SK-N-SH treated with all-trans-retinoic acid at 6 μM for 48 hours (cell line): ENCODE measurements around the gene PRSS38.

ENCODE experiments used
- ATAC-seq: fragments of 200-7000 bp; cut with Tn5 transposase; 3 replicates; pipeline ENCODE4 v1.9.1; 2020; ENCODE audit warnings: mild to moderate bottlenecking, moderate library complexity
- ARNTL ChIP-seq: fragments of 450-650 bp; formaldehyde crosslinking; IDR thresholded peaks from 2 replicates; pipeline ENCODE4 v1.5.0; 2020; ENCODE audit warnings: low read depth, mild to moderate bottlenecking, moderate library complexity, borderline replicate concordance
- BACH2 ChIP-seq: fragments of 250-450 bp; sonication (Bioruptor Pico); IDR thresholded peaks from 2 replicates; pipeline ENCODE4 v1.9.0; 2021; ENCODE audit warnings: mild to moderate bottlenecking, borderline replicate concordance
- CREB5 ChIP-seq: fragments of 250-450 bp; sonication (Bioruptor Pico); IDR thresholded peaks from 2 replicates; pipeline ENCODE4 v1.5.1; 2020; ENCODE audit warnings: low read depth, mild to moderate bottlenecking, moderate library complexity
- CSDC2 ChIP-seq: fragments of 250-450 bp; sonication (Bioruptor Pico); IDR thresholded peaks from 2 replicates; pipeline ENCODE4 v1.5.0; 2020; ENCODE audit warnings: mild to moderate bottlenecking, moderate library complexity
- CSRNP3 ChIP-seq: fragments of 250-450 bp; sonication (Bioruptor Pico); IDR thresholded peaks from 2 replicates; pipeline ENCODE4 v1.5.1; 2021; ENCODE audit warnings: mild to moderate bottlenecking, moderate library complexity
- ESRRG ChIP-seq: fragments of 250-450 bp; sonication (Bioruptor Pico); IDR thresholded peaks from 2 replicates; pipeline ENCODE4 v1.6.1; 2021; ENCODE audit warnings: mild to moderate bottlenecking
- ISL1 ChIP-seq: fragments of 250-450 bp; sonication (Bioruptor Pico); IDR thresholded peaks from 2 replicates; pipeline ENCODE4 v2.1.2; 2022; ENCODE audit warnings: mild to moderate bottlenecking, moderate library complexity
- POU6F1 ChIP-seq: fragments of 250-450 bp; sonication (Bioruptor Pico); IDR thresholded peaks from 2 replicates; pipeline ENCODE4 v1.8.0; 2021; ENCODE audit warnings: low read depth, mild to moderate bottlenecking, moderate library complexity, borderline replicate concordance
- PPARA ChIP-seq: fragments of 250-450 bp; sonication (Bioruptor Pico); IDR thresholded peaks from 2 replicates; pipeline ENCODE4 v1.5.0; 2020; ENCODE audit warnings: mild to moderate bottlenecking, borderline replicate concordance
- RARB ChIP-seq: fragments of 250-450 bp; sonication (Bioruptor Pico); IDR thresholded peaks from 2 replicates; pipeline ENCODE4 v1.8.0; 2021; ENCODE audit warnings: mild to moderate bottlenecking, moderate library complexity
- SNAI2 ChIP-seq: fragments of 250-450 bp; sonication (Bioruptor Pico); IDR thresholded peaks from 2 replicates; pipeline ENCODE4 v1.5.0; 2020; ENCODE audit warnings: mild to moderate bottlenecking, moderate library complexity
- TCF4 ChIP-seq: fragments of 250-450 bp; sonication (Bioruptor Pico); IDR thresholded peaks from 2 replicates; pipeline ENCODE4 v1.8.0; 2021; ENCODE audit warnings: mild to moderate bottlenecking, moderate library complexity, borderline replicate concordance
- TOX ChIP-seq: fragments of 250-450 bp; sonication (Bioruptor Pico); IDR thresholded peaks from 2 replicates; pipeline ENCODE4 v1.8.0; 2021; ENCODE audit warnings: mild to moderate bottlenecking, moderate library complexity, borderline replicate concordance
- TSHZ2 ChIP-seq: fragments of 250-450 bp; sonication (Bioruptor Pico); IDR thresholded peaks from 2 replicates; pipeline ENCODE4 v1.5.0; 2020; ENCODE audit warnings: mild to moderate bottlenecking, moderate library complexity
- ZC3H10 ChIP-seq: fragments of 250-450 bp; sonication (Bioruptor Pico); IDR thresholded peaks from 2 replicates; pipeline ENCODE4 v1.5.1; 2021; ENCODE audit warnings: mild to moderate bottlenecking, moderate library complexity
- ZFP3 ChIP-seq: fragments of 250-450 bp; sonication (Bioruptor Pico); IDR thresholded peaks from 2 replicates; pipeline ENCODE4 v1.5.0; 2020; ENCODE audit warnings: mild to moderate bottlenecking, moderate library complexity
- ZFP30 ChIP-seq: fragments of 450-650 bp; formaldehyde crosslinking; IDR thresholded peaks from 2 replicates; pipeline ENCODE4 v1.5.0; 2022; ENCODE audit warnings: mild to moderate bottlenecking, moderate library complexity
- ZNF565 ChIP-seq: fragments of 450-650 bp; formaldehyde crosslinking; conservative IDR thresholded peaks from 2 replicates; pipeline ENCODE4 v1.5.0; 2020; ENCODE audit warnings: low read depth, mild to moderate bottlenecking, moderate library complexity
- ZNF70 ChIP-seq: fragments of 450-650 bp; formaldehyde crosslinking; IDR thresholded peaks from 2 replicates; pipeline ENCODE4 v1.5.0; 2020; ENCODE audit warnings: mild to moderate bottlenecking, moderate library complexity
- ZNF8 ChIP-seq: fragments of 450-650 bp; formaldehyde crosslinking; IDR thresholded peaks from 2 replicates; pipeline ENCODE4 v1.5.0; 2020; ENCODE audit warnings: mild to moderate bottlenecking, moderate library complexity

Gene PRSS38

GRCh38 chr1:227813962-227814361, 1.5 kb upstream of the PRSS38 start:
- ATAC-seq: no peak
- no peak for TF ChIP-seq SNAI2 (CRISPR knock-in tag)
- TF ChIP-seq BACH2 (CRISPR knock-in tag): no peak
- TF ChIP-seq ZFP3 (CRISPR knock-in tag): no peak
- no peak for TF ChIP-seq TOX (CRISPR knock-in tag)
- TF ChIP-seq CREB5: no peak

- no peak for ATAC-seq
- no peak for TF ChIP-seq CREB5
Observed at GRCh38 chr1:227816750-227817446, 1.4 kb downstream of the PRSS38 start.

- ATAC-seq: no peak
- TF ChIP-seq TSHZ2: no peak
- no peak for TF ChIP-seq ISL1 (CRISPR knock-in tag)
- no peak for TF ChIP-seq ZFP3 (CRISPR knock-in tag)
- TF ChIP-seq ZNF8 (CRISPR knock-in tag): no peak
- TF ChIP-seq TOX (CRISPR knock-in tag): no peak
- no peak for TF ChIP-seq POU6F1
- no peak for TF ChIP-seq ZC3H10
- no peak for TF ChIP-seq ZNF565 (CRISPR knock-in tag)
- no peak for TF ChIP-seq TCF4 (CRISPR knock-in tag)
- TF ChIP-seq CSRNP3 (CRISPR knock-in tag): no peak
- no peak for TF ChIP-seq CREB5
- no peak for TF ChIP-seq ZFP30
- TF ChIP-seq PPARA: no peak
- TF ChIP-seq ZNF70: no peak
- TF ChIP-seq ARNTL (CRISPR knock-in tag): no peak
- no peak for TF ChIP-seq SNAI2 (CRISPR knock-in tag)
- no peak for TF ChIP-seq ESRRG (CRISPR knock-in tag)
- TF ChIP-seq RARB (CRISPR knock-in tag): no peak
- no peak for TF ChIP-seq CSDC2 (CRISPR knock-in tag)
- TF ChIP-seq, all 23 proteins: peak for 0
Observed at GRCh38 chr1:227823537-227823936, 8.1 kb downstream of the PRSS38 start.
